Activated B cell treated with CpG ODN at 0.5 μM for 24 hours (primary cell): ENCODE measurements around the gene MICAL3. TPM values are rescaled to one million over a fixed set of nuclear protein-coding genes. Genes with fewer than 3 reads are reported as not detected.
A peak's percentile ranks its signal among the peaks of the same experiment; 100 is the strongest.

Experiments used
- ATAC-seq: fragments of 200-7000 bp; cut with Tn5 transposase; one replicate; pipeline ENCODE4 v1.10.0; 2021; ENCODE audit warnings: low read depth, mild to moderate bottlenecking, moderate library complexity
- CTCF ChIA-PET: fragments of 350-600 bp; sonication (Branson Sonifier 250); formaldehyde crosslinking; loops from one replicate; lab custom pipeline; 2021; ENCODE audit warnings: antibody characterized with exemption; lab: Charles Lee
- POLR2A ChIA-PET: fragments of 350-600 bp; sonication (Branson Sonifier 250); formaldehyde crosslinking; loops from one replicate; lab custom pipeline; 2021; ENCODE audit warnings: antibody characterized with exemption; lab: Charles Lee
- DNase-seq: peaks from one replicate; pipeline ENCODE4 v3.0.0; 2022
- H3K27ac Mint-ChIP-seq: one replicate; pipeline ENCODE4 v1.8.0; 2020; ENCODE audit warnings: mixed read lengths
- H3K27me3 Mint-ChIP-seq: one replicate; pipeline ENCODE4 v1.8.0; 2021; ENCODE audit warnings: mixed read lengths
- H3K36me3 Mint-ChIP-seq: one replicate; pipeline ENCODE4 v1.8.0; 2021; ENCODE audit warnings: low read depth, mixed read lengths
- H3K4me1 Mint-ChIP-seq: one replicate; pipeline ENCODE4 v1.8.0; 2021; ENCODE audit warnings: mixed read lengths
- H3K4me3 Mint-ChIP-seq: one replicate; pipeline ENCODE4 v1.8.0; 2020; ENCODE audit warnings: mild to moderate bottlenecking, mixed read lengths
- H3K9me3 Mint-ChIP-seq: one replicate; pipeline ENCODE4 v1.8.0; 2020; ENCODE audit warnings: mixed read lengths
- intact Hi-C: fragments of 100-400 bp; cut with micrococcal nuclease; formaldehyde crosslinking; loops from one replicate; pipeline ENCODE4 v1.15.1; 2024
- total RNA-seq: library from RNA; stranded (reverse); gene quantifications from 2 replicates; pipeline ENCODE4 v1.2.3, GENCODE V29; 2022
- TF ChIP-seq, protein P1 (sequence below): fragments of 200-600 bp; IDR thresholded peaks from one replicate; pipeline ENCODE4 v1.8.0; 2022; ENCODE audit warnings: antibody characterized with exemption, mild to moderate bottlenecking

MICAL3 gene
- total RNA-seq, 1 donor from 2014 or later: 257 TPM

DNA sequence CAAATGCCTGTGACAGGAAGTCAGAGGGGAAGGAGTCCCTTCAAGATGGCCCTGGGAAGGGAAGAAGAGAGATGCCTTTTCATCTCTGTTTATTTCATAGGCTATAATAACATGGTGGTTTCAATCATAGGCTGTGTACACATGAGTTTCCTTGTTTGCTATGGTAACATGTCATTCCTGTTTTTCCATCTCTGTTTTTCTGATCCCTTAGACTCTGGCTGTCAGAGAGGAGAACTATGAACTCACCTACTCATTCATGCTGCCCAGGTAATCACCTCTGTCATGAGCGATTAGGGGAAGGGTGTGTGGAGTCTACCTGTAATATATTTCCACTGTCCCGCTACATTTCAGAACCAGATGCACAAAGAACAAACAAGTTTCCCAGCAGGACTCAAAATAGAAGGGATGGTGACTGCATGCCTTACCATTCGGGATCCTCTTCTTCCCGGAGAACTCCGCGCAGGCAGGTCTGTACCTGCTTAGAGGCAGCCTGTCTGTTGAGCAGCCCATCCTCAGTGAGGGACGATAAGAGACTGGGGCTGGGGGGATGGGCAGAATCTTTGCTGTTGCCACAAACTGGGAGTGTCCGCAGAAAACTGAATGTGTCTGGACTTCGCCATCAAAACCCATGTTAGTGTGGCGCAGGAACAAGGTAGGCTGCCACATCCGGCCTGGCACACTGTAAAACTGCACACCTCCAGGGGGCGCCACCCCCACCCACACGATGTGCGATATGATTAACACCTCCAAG, 46.4 kb upstream of the MICAL3 start:
- H3K4me3 Mint-ChIP-seq: no peak overlapping the region
- TF ChIP-seq, protein P1, sequence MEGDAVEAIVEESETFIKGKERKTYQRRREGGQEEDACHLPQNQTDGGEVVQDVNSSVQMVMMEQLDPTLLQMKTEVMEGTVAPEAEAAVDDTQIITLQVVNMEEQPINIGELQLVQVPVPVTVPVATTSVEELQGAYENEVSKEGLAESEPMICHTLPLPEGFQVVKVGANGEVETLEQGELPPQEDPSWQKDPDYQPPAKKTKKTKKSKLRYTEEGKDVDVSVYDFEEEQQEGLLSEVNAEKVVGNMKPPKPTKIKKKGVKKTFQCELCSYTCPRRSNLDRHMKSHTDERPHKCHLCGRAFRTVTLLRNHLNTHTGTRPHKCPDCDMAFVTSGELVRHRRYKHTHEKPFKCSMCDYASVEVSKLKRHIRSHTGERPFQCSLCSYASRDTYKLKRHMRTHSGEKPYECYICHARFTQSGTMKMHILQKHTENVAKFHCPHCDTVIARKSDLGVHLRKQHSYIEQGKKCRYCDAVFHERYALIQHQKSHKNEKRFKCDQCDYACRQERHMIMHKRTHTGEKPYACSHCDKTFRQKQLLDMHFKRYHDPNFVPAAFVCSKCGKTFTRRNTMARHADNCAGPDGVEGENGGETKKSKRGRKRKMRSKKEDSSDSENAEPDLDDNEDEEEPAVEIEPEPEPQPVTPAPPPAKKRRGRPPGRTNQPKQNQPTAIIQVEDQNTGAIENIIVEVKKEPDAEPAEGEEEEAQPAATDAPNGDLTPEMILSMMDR: no peak
- H3K27me3 Mint-ChIP-seq: no peaks in the 10 kb centered on the region
- ChIA-PET CTCF (interaction anchor here (1.2 to 2.3 kb wide), 5 partner anchors 10 to 106 kb away, joined by 3 to 9 read pairs (median 6); partner anchors contain the start of gene MICAL3), POLR2A (interaction anchor here (2.0 to 3.5 kb wide), 2 partner anchors 8 to 14 kb away, joined by 7 to 12 read pairs; no protein-coding TSS in a partner anchor)
- intact Hi-C loops: loop anchor here (10.0 kb wide), 1 partner anchor 986 kb away; the partner anchor contains the start of gene IL17RA
- H3K27ac Mint-ChIP-seq: no peak overlapping the region
- no peaks in the 10 kb centered on the region for H3K9me3 Mint-ChIP-seq
- H3K4me1 Mint-ChIP-seq: peaks cover 71% of the 10 kb centered on the region
- H3K36me3 Mint-ChIP-seq: no peaks in the 10 kb centered on the region
- ATAC-seq (no peak), DNase-seq (no peak)

DNA sequence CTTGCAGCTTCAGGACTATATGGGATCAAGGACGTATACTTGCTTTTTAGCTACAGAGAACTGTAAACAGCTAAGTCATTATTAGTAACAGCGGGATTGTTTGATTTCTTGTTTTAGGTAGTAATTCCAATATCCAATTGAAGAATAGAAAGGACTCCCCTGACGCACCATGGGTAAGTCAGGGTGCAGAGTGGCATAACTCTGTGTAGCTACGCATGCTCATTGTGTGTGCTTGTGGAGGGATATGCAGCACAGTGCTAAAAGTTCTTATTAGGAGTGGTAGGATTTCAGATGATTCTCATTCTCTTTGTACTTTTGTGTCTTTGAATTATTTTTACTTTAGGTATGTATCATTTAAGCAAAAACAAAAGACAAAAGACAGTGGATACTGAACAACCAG, 45.7 kb upstream of the MICAL3 start:
- Mint-ChIP-seq H3K27me3 (no peaks in the 10 kb centered on the region), H3K9me3 (no peaks in the 10 kb centered on the region), H3K27ac (no peak overlapping the region), H3K36me3 (no peaks in the 10 kb centered on the region), H3K4me1 (peaks cover 73% of the 10 kb centered on the region), H3K4me3 (no peak overlapping the region)
- TF ChIP-seq, protein P1: no peak
- ATAC-seq (no peak), DNase-seq (no peak)
- CTCF ChIA-PET: no interaction called here
- POLR2A ChIA-PET: interaction anchor here (3.5 kb wide), 1 partner anchor 13 kb away, joined by 12 read pairs; no protein-coding TSS in a partner anchor
- intact Hi-C loops: loop anchor here (10.0 kb wide), 1 partner anchor 985 kb away; the partner anchor contains the start of gene IL17RA

DNA sequence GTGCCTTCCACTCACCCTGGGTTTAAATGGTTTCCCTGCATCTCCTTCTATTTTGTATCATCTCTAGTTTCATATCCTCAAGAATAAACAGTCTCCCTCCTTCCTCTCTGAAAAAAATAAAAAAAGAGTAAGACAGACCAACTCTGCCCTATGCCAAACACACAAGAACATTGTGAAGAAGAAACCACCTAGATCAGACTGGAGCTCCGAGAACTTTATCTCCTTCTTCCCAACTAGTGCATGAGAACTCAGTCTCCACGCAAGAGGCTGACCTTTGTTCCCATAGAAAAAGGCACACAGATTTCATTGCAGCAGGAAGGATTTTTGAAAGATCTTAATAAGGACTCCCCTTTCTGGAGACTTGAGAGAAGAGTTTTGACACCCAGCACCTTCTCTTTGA, 44.7 kb upstream of the MICAL3 start:
- no peaks in the 10 kb centered on the region for H3K27me3 Mint-ChIP-seq
- ChIA-PET POLR2A (no interaction called here), CTCF (no interaction called here)
- H3K36me3 Mint-ChIP-seq: no peaks in the 10 kb centered on the region
- TF ChIP-seq, protein P1: no peak
- ATAC-seq: no peak
- H3K27ac Mint-ChIP-seq: peak overlapping the region; percentile 51
- H3K4me3 Mint-ChIP-seq: no peak overlapping the region
- peaks cover 79% of the 10 kb centered on the region for H3K4me1 Mint-ChIP-seq
- no peak for DNase-seq
- no peaks in the 10 kb centered on the region for H3K9me3 Mint-ChIP-seq
- intact Hi-C loops: no loop called here

DNA sequence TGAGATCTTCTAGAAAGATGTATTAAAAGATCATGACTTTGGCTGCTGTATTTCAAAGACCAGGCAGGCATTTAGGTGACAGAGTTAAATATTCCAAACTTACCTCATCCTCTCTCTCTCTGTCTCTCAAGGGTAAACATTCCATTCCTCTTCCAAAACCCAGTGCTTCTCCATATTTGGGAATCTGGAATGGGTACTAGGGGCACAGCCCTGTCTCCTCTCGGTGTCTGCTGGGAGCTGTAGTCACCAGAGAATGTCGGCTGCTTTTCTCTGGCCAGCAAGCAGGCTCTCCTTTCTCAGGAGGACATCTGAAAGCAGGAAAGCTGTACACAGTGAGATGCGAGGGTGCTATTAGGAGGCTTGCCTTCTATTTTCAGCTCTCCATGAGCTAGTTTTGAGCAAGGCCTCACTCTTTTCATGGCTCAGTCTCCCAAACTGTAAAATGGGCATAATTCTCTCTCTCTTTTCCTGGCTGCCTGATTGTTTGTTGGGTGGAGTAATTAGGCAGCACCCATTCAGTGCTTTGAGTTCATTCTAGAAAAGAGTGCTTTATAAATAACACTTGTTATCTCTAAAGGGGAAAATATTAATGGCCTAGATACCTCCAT, 44.1 kb upstream of the MICAL3 start:
- Mint-ChIP-seq H3K4me3 (no peak overlapping the region), H3K27me3 (no peaks in the 10 kb centered on the region), H3K4me1 (peaks cover 82% of the 10 kb centered on the region), H3K27ac (no peak overlapping the region), H3K36me3 (no peaks in the 10 kb centered on the region), H3K9me3 (no peaks in the 10 kb centered on the region)
- ChIA-PET CTCF (interaction anchor here (1.0 kb wide), 1 partner anchor 8 kb away, joined by 5 read pairs; no protein-coding TSS in a partner anchor), POLR2A (no interaction called here)
- ATAC-seq (no peak), DNase-seq (no peak)
- TF ChIP-seq, protein P1: no peak
- intact Hi-C loops: no loop called here
